Epithelial cell of proximal tubule (primary cell): Measurements from ENCODE around the gene LGR6. TPM values are rescaled to one million over a fixed set of nuclear protein-coding genes. Genes with fewer than 3 reads are reported as not detected.

Source experiments
- DNase-seq: peaks from one replicate; pipeline ENCODE4 v3.0.0-alpha.2; 2011; ENCODE audit warnings: low read depth
- H3K4me3 ChIP-seq: 2 replicates; pipeline ENCODE4 v1.5.1; 2011; ENCODE audit warnings: low read depth, mild to moderate bottlenecking, low read length
- CTCF ChIP-seq: conservative IDR thresholded peaks from 2 replicates; pipeline ENCODE4 v1.5.1; 2012; ENCODE audit warnings: low read depth, mild to moderate bottlenecking, low read length
- total RNA-seq: library from RNA; depleted of rRNA; stranded (reverse); fragments of >200 nt; gene quantifications from 2 replicates; pipeline ENCODE4 v1.2.3, GENCODE V29; 2015

Gene LGR6
- total RNA-seq, 1 donor from 2014 or later = not detected

DNA sequence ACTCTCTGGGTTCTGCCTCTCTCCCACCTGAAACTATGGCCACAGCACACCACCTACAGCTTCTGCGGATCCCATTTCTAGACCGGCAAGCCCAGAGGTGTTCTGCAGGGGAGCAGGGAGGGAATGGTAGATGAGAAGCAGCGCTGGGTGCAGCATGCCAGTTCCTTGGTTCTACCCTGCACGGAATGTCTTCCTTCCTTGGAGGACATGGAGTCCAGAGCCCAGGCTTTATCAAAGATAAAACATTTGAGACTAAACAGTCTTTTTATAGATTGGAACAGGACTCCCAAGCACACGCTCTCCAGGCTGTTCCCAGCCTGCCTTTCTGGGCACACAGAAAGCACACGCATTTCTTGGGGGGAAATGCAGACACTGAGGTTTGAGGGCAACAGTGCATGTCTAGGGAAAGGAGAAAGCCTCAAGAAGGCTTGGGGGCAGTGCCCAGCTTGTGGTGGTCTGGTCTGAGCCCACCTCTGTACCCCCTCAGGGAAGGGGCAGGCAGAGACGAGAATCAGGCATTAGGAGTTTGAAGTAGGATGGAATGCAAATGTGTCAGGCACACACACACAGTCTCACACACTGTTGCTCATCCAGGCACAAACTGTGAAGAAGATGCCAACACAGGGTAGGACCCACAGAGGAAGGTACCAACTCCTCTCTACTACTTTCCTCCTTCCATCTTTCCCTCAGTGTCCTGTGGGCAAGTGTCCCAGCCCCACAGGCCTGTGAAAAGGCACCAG is 29.7 kb downstream of the LGR6 start:
- TF ChIP-seq CTCF = no peak
- no peak for DNase-seq
- no peak overlapping the region for H3K4me3 ChIP-seq

DNA sequence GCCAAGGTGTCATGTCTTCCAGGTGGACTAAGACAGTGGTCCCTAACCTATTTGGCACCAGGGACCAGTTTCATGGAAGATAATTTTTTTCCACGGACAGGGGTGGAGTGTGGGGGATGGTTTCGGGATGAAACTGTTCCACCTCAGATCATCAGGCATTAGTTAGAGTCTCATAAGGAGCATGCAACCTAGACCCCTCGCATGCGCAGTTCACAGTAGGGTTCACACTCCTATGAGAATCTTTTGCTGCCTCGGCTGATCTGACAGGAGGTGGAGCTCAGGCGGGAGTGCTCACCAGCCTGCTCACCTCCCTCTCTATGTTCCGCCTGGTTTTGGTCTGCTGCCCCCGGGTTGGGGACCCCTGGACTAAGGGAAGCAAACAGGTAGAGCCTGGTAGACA is 30.9 kb downstream of the LGR6 start:
- DNase-seq = no peak
- TF ChIP-seq CTCF = no peak
- no peak overlapping the region for H3K4me3 ChIP-seq

DNA sequence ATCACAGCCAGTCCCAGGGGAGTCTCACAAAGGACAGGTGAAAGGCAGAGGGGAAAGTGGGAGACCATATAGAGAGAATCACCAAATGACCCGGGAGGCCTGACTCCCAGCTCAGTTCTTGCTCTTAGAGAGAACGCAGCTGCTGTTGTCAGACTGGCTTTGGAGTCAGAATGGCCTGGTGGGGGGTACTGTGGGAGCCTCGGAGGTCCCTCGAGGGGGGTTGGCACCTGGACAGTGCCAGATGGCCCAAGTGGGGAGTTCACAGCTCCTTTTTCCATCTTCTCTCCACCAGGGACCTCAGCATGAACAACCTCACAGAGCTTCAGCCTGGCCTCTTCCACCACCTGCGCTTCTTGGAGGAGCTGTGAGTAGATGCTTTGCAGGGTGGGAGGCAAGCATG is 31.5 kb downstream of the LGR6 start:
- no peak overlapping the region for H3K4me3 ChIP-seq
- no peak for TF ChIP-seq CTCF
- no peak for DNase-seq

- no peak overlapping the region for H3K4me3 ChIP-seq
- no peak for DNase-seq
- TF ChIP-seq CTCF = no peak
These were observed 33.6 kb downstream of the LGR6 start for GRCh38 chr1:202227053-202227672.

DNA sequence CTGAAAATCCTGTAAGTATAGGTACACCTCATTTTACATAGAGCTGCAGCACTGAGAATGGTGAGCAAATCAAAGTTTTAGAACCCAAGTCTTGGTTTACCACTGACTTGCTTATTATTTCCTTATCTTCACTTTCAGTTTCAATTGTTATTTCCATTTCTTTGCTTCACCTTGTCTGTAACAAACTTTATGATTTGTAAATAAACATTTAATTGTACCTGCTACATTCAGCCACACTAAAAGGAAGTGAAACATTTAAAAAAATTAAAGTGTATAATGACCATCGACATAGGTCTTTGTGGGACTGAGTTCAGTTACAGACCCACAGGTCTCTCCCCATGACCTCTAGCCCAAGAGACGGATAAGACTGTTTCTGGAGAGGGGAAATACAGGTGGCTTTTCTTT is 34.4 kb downstream of the LGR6 start:
- DNase-seq = no peak
- TF ChIP-seq CTCF = no peak
- H3K4me3 ChIP-seq = no peak overlapping the region

DNA sequence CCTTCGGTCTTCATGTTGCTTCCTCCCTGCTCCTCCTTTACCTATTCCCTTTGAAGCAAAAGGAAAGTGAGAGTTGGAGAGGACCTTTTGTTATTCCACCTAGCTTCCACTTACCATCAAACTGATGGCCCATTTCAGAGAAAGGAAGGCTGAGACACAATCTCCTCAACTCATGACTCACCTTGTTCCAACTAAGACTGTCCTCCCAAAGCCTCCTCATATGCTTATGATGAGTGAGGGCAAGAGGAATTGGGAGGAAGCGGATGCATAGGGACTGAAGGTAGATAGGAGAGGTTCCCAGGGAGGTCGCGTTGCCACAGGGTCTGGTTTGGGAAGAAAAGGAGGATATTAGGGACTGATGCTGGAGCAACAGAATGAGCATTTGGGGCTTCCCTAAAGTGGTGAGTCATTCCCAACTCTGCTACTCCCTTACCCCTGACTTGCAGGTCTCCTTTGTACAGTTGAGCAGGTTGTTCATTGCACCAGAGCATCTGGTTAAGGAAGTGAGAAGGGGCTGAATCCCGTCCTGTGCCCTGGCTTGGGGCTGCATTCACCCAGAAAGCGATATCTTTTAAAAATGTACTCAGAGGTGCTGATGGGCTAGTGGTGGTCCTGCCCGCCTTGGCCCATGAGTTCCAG is 35.0 kb downstream of the LGR6 start:
- no peak for TF ChIP-seq CTCF
- H3K4me3 ChIP-seq = no peak overlapping the region
- DNase-seq = no peak
